K562 (cell line): Measurements from ENCODE around the gene KCNAB1. TPM values are rescaled to one million over a fixed set of nuclear protein-coding genes. Genes with fewer than 3 reads are reported as not detected.

Experiments used
- ATAC-seq: fragments of 200-7000 bp; cut with Tn5 transposase; 3 replicates; pipeline ENCODE4 v1.9.1; 2020; ENCODE audit warnings: moderate library complexity
- BruUV-seq: library from RNA; stranded (reverse); fragments of 400-500 nt; replicated peaks from 2 replicates; lab custom pipeline; 2021; lab: Mats Ljungman, UMichigan
- CTCF ChIA-PET: fragments of 300-600 bp; formaldehyde crosslinking; extraction: SDS; loops from one replicate; lab custom pipeline; 2021; ENCODE audit warnings: low intra/inter-chr PET ratio; lab: Yijun Ruan, JAX
- POLR2A ChIA-PET: fragments of 300-600, 350-650 bp; sonication (Branson Sonifier 250); formaldehyde crosslinking; extraction: SDS; loops from one replicate; lab custom pipeline; 2021; ENCODE audit warnings: antibody characterized with exemption, inconsistent platforms; lab: Yijun Ruan, JAX
- DNase-seq, 4 experiments: peaks; one replicate each; pipeline versions ENCODE4 v3.0.0 to v3.0.0-alpha.2; 2011 to 2018; ENCODE audit warnings: low spot score in 3 of 4, mixed read lengths in 3 of 4; ENCODE audit errors: extremely low read depth in 1 of 4
- FAIRE-seq: peaks from 2 replicates; lab custom pipeline; 2011; peaks lifted over from hg19 to GRCh38; lab: Jason Lieb, UNC
- H2AFZ ChIP-seq: 2 replicates; pipeline ENCODE4 v1.6.0; 2011; ENCODE audit warnings: low read depth, low read length, control low read depth, inconsistent platforms
- H3K27ac ChIP-seq: fragments of 200-600 bp; 3 replicates; pipeline ENCODE4 v1.8.0; 2011; ENCODE audit warnings: low read depth, mild to moderate bottlenecking, control low read depth, inconsistent platforms, low read length, moderate library complexity, mixed read lengths; ENCODE audit errors: extremely low read depth
- H3K27me3 ChIP-seq, 2 experiments: fragments of 300-600 bp in 1 of 2; 2 replicates in 1 of 2; 3 replicates in 1 of 2; pipeline versions ENCODE4 v1.6.0 to v1.8.0; 2011; ENCODE audit warnings: inconsistent platforms in 2 of 2, low read length in 2 of 2, mild to moderate bottlenecking in 1 of 2, mixed read lengths in 1 of 2, moderate library complexity in 1 of 2; ENCODE audit not compliant: control insufficient read depth in 2 of 2, insufficient read depth in 2 of 2
- H3K36me3 ChIP-seq: fragments of 300-600 bp; 3 replicates; pipeline ENCODE4 v1.8.0; 2011; ENCODE audit warnings: mild to moderate bottlenecking, low read length, inconsistent platforms; ENCODE audit not compliant: control insufficient read depth, insufficient read depth
- H3K4me1 ChIP-seq, 2 experiments: fragments of 200-600 bp in 1 of 2; replicated peaks in 1 of 2; 2 replicates in 1 of 2; 3 replicates in 1 of 2; pipeline versions ENCODE4 v1.5.1 to v1.8.0; 2011; ENCODE audit warnings: inconsistent platforms in 2 of 2, low read length in 2 of 2, mild to moderate bottlenecking in 1 of 2, mixed read lengths in 1 of 2, moderate library complexity in 1 of 2; ENCODE audit not compliant: control insufficient read depth in 2 of 2, insufficient read depth in 2 of 2
- H3K4me2 ChIP-seq: 2 replicates; pipeline ENCODE4 v1.6.1; 2011; ENCODE audit warnings: low read length, control low read depth, inconsistent platforms, mixed read lengths; ENCODE audit not compliant: insufficient read depth
- H3K4me3 ChIP-seq: fragments of 200-600 bp; sonication (generic), shearing (Covaris generic); 2 replicates; pipeline ENCODE4 v1.5.1; 2016; ENCODE audit warnings: control low read depth, inconsistent platforms
- H3K79me2 ChIP-seq: fragments of 200-600 bp; 3 replicates; pipeline ENCODE4 v1.8.0; 2011; ENCODE audit warnings: low read length, inconsistent platforms; ENCODE audit not compliant: control insufficient read depth, insufficient read depth
- H3K9ac ChIP-seq, 2 experiments: 2 replicates each; pipeline versions ENCODE4 v1.6.0 to v1.6.1; 2011; ENCODE audit warnings: low read depth in 2 of 2, low read length in 2 of 2, control low read depth in 1 of 2, inconsistent platforms in 1 of 2, mild to moderate bottlenecking in 1 of 2, mixed read lengths in 1 of 2; ENCODE audit not compliant: insufficient read depth in 1 of 2
- H3K9me1 ChIP-seq: one replicate; pipeline ENCODE4 v1.6.0; 2011; ENCODE audit warnings: inconsistent platforms, mild to moderate bottlenecking, low read length, moderate library complexity; ENCODE audit not compliant: control insufficient read depth, insufficient read depth
- H3K9me3 ChIP-seq: replicated peaks from 2 replicates; pipeline ENCODE4 v1.5.1; 2011; ENCODE audit warnings: low read depth, low read length, inconsistent platforms; ENCODE audit not compliant: control insufficient read depth, insufficient read depth
- H4K20me1 ChIP-seq: replicated peaks from 2 replicates; pipeline ENCODE4 v1.6.1; 2011; ENCODE audit warnings: low read length, inconsistent platforms, mixed read lengths; ENCODE audit not compliant: control insufficient read depth, insufficient read depth
- CEBPG ChIP-seq, 3 experiments: fragments of 200-800 bp in 1 of 3; sonication (Bioruptor generic) in 1 of 3; sonication (generic) in 1 of 3; formaldehyde crosslinking in 1 of 3; IDR thresholded peaks in 2 of 3; conservative IDR thresholded peaks in 1 of 3; 2 replicates each; pipeline versions ENCODE4 v1.6.1 to v1.8.0; 2016 to 2022; ENCODE audit warnings: missing compliant biosample characterization in 2 of 3, missing genetic modification characterization in 2 of 3, mild to moderate bottlenecking in 1 of 3, missing genetic modification reagents in 1 of 3
- CEBPZ ChIP-seq: fragments of 150-350 bp; IDR thresholded peaks from 2 replicates; pipeline ENCODE4 v1.6.1; 2014; ENCODE audit warnings: low read depth, mild to moderate bottlenecking, low read length, borderline replicate concordance
- ELF4 ChIP-seq: fragments of 450-650 bp; formaldehyde crosslinking; IDR thresholded peaks from 2 replicates; pipeline ENCODE4 v1.4.0; 2022; ENCODE audit warnings: missing genetic modification characterization
- MCM2 ChIP-seq: fragments of 450-650 bp; IDR thresholded peaks from 2 replicates; pipeline ENCODE4 v1.6.1; 2017; ENCODE audit warnings: low read depth, mild to moderate bottlenecking
- MYC ChIP-seq, 2 experiments: fragments of 250-450 bp in 1 of 2; sonication (Bioruptor Pico) in 1 of 2; IDR thresholded peaks; 2 replicates each; pipeline versions ENCODE4 v1.5.1 to v1.6.1; 2012 to 2021; ENCODE audit warnings: low read depth in 2 of 2, borderline replicate concordance in 1 of 2, improper control_type of control experiment in 1 of 2, low read length in 1 of 2, mild to moderate bottlenecking in 1 of 2, moderate library complexity in 1 of 2
- STAT5A ChIP-seq: IDR thresholded peaks from 2 replicates; pipeline ENCODE4 v1.6.1; 2012; ENCODE audit warnings: low read length, inconsistent platforms, borderline replicate concordance
- XRCC3 ChIP-seq: fragments of 450-650 bp; IDR thresholded peaks from 2 replicates; pipeline ENCODE4 v1.6.1; 2017; ENCODE audit warnings: mild to moderate bottlenecking, moderate library complexity
- YY1 ChIP-seq, 3 experiments: IDR thresholded peaks; 2 replicates each; pipeline ENCODE4 v1.6.1; 2011; ENCODE audit warnings: low read length in 2 of 3, mild to moderate bottlenecking in 2 of 3, moderate library complexity in 2 of 3, borderline replicate concordance in 1 of 3, control low read depth in 1 of 3, low read depth in 1 of 3; ENCODE audit not compliant: insufficient read depth in 3 of 3, insufficient replicate concordance in 2 of 3, control insufficient read depth in 1 of 3, insufficient read length in 1 of 3; ENCODE audit errors: extremely low read depth in 1 of 3
- ZNF324 ChIP-seq: fragments of 250-450 bp; sonication (Bioruptor Pico); IDR thresholded peaks from 2 replicates; pipeline ENCODE4 v1.4.0; 2020; ENCODE audit warnings: mild to moderate bottlenecking
- ZNF398 ChIP-seq: fragments of 250-450 bp; sonication (Bioruptor Pico); IDR thresholded peaks from 2 replicates; pipeline ENCODE4 v1.8.0; 2021; ENCODE audit warnings: moderate library complexity, mild to moderate bottlenecking, inconsistent platforms
- ZNF707 ChIP-seq: fragments of 250-450 bp; sonication (Bioruptor Pico); conservative IDR thresholded peaks from 2 replicates; pipeline ENCODE4 v1.8.0; 2022; ENCODE audit warnings: inconsistent platforms, mild to moderate bottlenecking, moderate library complexity
- WGBS: fragments of 100-300 bp; shearing (Covaris generic); methylation state at CpG from one replicate; pipeline ENCODE4 v1.1.6; 2016; ENCODE audit warnings: low coverage, mixed read lengths; ENCODE audit not compliant: insufficient coverage; ENCODE audit errors: missing lambda C conversion rate; 5-methylcytosine and 5-hydroxymethylcytosine counted together
- in situ Hi-C: fragments of 300-500 bp; cut with MboI; formaldehyde crosslinking; loops from 4 replicates; pipeline ENCODE4 v1.15.0; 2018; ENCODE audit warnings: inconsistent platforms, mixed read lengths
- intact Hi-C: fragments of 100-400 bp; cut with micrococcal nuclease; formaldehyde crosslinking; loops from 2 replicates; pipeline ENCODE4 v1.14.2; 2022
- polyA plus RNA-seq, 8 experiments: library from polyadenylated mRNA; depleted of rRNA in 4 of 8; stranded (reverse) in 5 of 8; unstranded in 3 of 8; fragments of >200 nt; fragmentation: Nextera tagmentation in 2 of 8; fragmentation: Illumina TruSeq in 1 of 8; extraction: Ambion mirVana in 2 of 8; extraction: Trizol in 1 of 8; gene quantifications; 2 replicates each; pipeline versions ENCODE4 v1.2.1 to v1.2.3, GENCODE V29; 2011 to 2014; ENCODE audit warnings: inconsistent platforms in 1 of 8, missing spikeins in 1 of 8
- total RNA-seq, 7 experiments: library from RNA; depleted of rRNA in 6 of 7; stranded (reverse); fragments of >200 nt in 6 of 7; fragmentation: Illumina TruSeq in 2 of 7; extraction: Trizol in 2 of 7; gene quantifications; 2 replicates each; pipeline versions ENCODE4 v1.2.1 to v1.2.3, GENCODE V29; 2011 to 2021; ENCODE audit warnings: low replicate concordance in 1 of 7

Gene KCNAB1
- total and polyA plus RNA-seq, 9 of the 15 experiments (the other 6 are each of a cell fraction or from before 2014, with no cell fraction given): 0.14 to 1.2 (median 0.51) TPM

- DNase-seq: no peak
- BruUV-seq: no TSS peak
- Histone ChIP-seq H3K4me1 (no peaks in the 10 kb centered on the region), H3K9me1 (no peaks in the 10 kb centered on the region), H3K27me3 (peaks cover 0 to 7% of the 10 kb centered on the region in 2 experiments; a peak in 1 of 5 replicates), H3K9ac (no peak overlapping the region), H3K9me3 (no peaks in the 10 kb centered on the region), H3K79me2 (no peaks in the 10 kb centered on the region), H3K36me3 (no peaks in the 10 kb centered on the region), H4K20me1 (no peaks in the 10 kb centered on the region), H2AFZ (no peak overlapping the region), H3K27ac (no peak overlapping the region), H3K4me2 (no peak overlapping the region), H3K4me3 (no peak overlapping the region)
- no peak for FAIRE-seq
- no peak for ATAC-seq
- CTCF ChIA-PET: no interaction called here
- TF ChIP-seq YY1 (IDR thresholded peaks at IDR 0.05; ENCODE audit: borderline replicate concordance in 1 of 3, control insufficient read depth in 1 of 3, extremely low read depth in 1 of 3, insufficient read depth in 3 of 3, insufficient read length in 1 of 3, insufficient replicate concordance in 2 of 3, low read depth in 1 of 3, low read length in 2 of 3) (no peak), ELF4 (no peak), XRCC3 (no peak), CEBPZ (no peak), ZNF324 (CRISPR knock-in tag) (no peak), MCM2 (no peak), CEBPG (CRISPR knock-in tag; IDR thresholded peaks at IDR 0.05) (no peak), CEBPG (tag; conservative IDR thresholded peaks at IDR 0.05 in 1 of 2, IDR thresholded peaks at IDR 0.05 in 1 of 2) (no peak), STAT5A (no peak), ZNF398 (CRISPR knock-in tag) (no peak), MYC (IDR thresholded peaks at IDR 0.05; ENCODE audit: low read depth, low read length) (no peak), MYC (CRISPR knock-in tag; IDR thresholded peaks at IDR 0.05; ENCODE audit: borderline replicate concordance, low read depth) (no peak), ZNF707 (CRISPR knock-in tag) (no peak)
- intact Hi-C loops: no loop called here
- POLR2A ChIA-PET: no interaction called here
- in situ Hi-C loops: no loop called here
- WGBS: 0% methylated on average over 6 of the region's 6 CpGs
These were observed 106.5 kb downstream of the KCNAB1 start for GRCh38 chr3:156226676-156227420.
